Measurements from ENCODE around the gene OR1J1.
A peak's percentile ranks its signal among the peaks of the same experiment; 100 is the strongest.

OR1J1 gene, protein sequence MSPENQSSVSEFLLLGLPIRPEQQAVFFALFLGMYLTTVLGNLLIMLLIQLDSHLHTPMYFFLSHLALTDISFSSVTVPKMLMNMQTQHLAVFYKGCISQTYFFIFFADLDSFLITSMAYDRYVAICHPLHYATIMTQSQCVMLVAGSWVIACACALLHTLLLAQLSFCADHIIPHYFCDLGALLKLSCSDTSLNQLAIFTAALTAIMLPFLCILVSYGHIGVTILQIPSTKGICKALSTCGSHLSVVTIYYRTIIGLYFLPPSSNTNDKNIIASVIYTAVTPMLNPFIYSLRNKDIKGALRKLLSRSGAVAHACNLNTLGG

DNA sequence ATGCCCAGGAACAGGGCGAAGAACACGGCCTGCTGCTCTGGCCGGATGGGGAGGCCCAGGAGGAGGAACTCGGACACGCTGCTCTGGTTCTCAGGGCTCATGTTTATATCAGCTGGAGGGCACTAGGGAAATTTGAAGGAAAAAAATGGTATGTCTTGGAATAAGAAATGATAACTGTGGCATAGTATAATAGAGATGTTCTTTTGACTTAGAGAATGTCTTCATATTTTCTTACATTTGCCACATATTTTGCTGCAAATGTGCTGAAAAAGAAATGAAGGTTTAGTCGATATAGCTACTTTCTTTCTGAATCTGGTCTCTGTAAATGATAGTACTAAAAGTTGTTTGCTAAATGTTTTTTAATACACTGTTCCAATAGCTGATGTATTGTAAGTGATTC is at the start of gene OR1J1:
OR1J1 (minus strand) TSS at position 101 of the 400 bp plus-strand sequence; CDS start at position 101, 0 bp downstream.
- DNase-seq = no peak

DNA sequence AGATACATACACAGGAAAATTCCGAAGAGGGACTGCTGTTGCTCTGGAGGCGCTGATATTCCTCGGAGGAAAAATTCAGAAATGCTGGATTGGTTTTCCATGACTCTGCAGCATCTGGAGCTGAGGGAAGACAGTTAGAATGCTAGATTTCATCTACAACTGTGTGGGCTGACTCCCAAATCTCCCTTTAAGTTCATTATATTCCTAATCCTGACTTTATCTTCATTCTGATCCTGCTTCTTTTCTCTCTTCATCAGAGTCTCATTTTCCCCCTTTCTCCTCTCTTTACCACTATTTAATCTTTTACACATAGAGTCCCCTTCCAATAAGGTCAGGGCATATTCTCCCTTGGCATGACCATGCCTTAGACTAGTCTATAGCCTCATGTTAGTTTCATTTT is 49.5 kb upstream of the OR1J1 start, which contains the start of gene OR1N1:
OR1N1 (minus strand) TSS at position 101 of the 400 bp plus-strand sequence; CDS start at position 101, 0 bp downstream.
- DNase-seq = no peak

DNA sequence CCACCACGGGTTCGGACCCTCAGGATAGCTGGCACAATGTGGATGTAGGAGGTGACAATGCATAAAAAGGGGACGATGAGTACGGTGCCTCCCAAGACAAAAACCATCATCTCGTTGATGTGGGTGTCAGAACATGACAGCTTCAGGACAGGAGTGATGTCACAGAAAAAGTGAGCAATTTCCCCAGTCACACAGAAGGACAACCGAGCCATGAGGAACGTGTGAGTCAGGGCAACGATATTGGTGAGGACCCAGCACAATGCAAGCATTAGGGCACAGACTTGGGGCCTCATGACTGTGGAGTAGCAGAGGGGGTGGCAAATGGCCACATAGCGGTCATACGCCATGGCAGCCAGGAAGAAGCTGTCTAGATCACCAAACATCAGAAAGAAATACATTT is 48.9 kb upstream of the OR1J1 start:
- no peak for DNase-seq

- DNase-seq = no peak
Observed at GRCh38 chr9:122519376-122519775, 41.6 kb upstream of the OR1J1 start.

- DNase-seq = no peak
Observed at GRCh38 chr9:122518841-122519240, 41.1 kb upstream of the OR1J1 start, which contains the start of gene OR1J4. Gene OR1J4, plus strand, starts transcription at chr9:122519141. Its CDS starts 0 bp downstream, at chr9:122519141.

DNA sequence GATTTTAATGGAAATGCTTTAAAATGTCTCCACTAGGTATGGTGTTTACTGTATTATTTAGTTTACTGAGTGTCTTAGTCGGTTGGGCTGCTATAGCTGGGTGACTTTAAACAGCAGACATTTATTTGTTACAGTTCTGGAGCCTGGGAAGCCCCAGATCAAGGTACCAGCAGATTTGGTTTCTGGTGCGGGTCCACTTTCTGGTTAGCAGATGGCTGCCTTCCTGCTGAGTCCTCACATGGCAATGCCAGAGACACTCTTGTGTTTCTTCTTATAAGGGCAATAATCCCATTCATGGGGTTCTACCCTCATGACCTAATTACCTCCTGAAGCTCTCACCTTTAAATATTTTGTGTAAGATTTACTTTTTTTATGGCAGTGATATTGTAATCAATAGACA is 40.5 kb upstream of the OR1J1 start:
- DNase-seq = no peak

DNA sequence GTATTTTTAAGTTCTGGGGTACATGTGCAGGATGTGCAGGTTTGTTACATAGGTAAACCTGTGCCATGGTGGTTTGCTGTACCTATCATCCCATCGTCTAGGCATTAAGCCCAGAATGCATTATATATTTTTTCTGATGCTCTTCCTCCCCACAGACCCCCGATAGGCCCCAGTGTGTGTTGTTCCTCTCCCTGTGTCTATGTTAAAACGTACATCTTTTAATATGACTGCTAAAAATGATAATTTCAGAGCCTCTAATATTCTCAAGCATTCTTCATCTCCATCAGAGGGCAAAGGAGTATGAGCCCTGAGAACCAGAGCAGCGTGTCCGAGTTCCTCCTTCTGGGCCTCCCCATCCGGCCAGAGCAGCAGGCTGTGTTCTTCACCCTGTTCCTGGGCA is 32.8 kb upstream of the OR1J1 start, which contains the start of gene OR1J2:
OR1J2 (plus strand) TSS at position 301 of the 400 bp plus-strand sequence; CDS start at position 301, 0 bp downstream.
- no peak for DNase-seq

- DNase-seq = no peak
Observed at GRCh38 chr9:122506964-122507363, 29.2 kb upstream of the OR1J1 start.

DNA sequence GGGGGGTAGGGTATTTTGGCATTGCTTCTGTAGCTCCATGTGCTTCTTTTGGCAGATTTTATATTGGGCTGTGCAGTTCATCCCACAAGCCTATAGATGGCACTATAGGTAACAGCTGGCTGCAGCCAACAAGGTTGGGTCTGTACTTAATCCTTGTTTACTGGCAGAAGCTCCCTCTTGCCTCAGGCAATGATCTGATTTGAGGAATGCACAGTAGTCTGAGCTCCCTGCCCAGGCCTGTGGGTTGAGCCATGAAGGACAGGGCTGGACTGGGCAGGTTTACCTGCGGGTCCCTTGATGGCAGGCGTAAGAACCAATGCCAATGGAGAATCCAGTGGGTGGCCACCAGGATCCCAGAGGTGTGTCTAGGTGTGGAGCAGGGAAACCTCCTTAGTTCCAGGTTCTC is 21.2 kb upstream of the OR1J1 start:
- DNase-seq = no peak

DNA sequence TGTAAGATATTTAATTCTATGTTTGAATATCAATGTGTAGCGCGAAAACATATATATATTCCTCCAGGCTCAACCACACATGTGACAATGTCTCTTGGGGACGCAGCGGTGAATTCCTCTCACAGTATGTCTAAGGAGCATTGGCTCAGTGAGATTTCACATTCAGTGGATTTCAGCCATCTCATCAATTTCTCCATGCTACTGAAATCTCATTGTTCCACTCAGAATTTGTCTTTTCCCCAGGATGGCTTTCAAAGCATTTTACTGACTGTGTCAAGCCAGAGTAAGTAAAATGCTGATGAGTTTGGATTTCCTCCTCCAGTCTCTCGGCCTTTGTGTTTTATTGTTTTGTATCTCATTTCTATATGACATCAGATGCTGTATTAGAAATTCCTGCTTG is 1.3 kb upstream of the OR1J1 start:
- no peak for DNase-seq

GRCh38 chr9:122477346-122477745 is 380 bp downstream of the OR1J1 start:
- DNase-seq = no peak

DNA sequence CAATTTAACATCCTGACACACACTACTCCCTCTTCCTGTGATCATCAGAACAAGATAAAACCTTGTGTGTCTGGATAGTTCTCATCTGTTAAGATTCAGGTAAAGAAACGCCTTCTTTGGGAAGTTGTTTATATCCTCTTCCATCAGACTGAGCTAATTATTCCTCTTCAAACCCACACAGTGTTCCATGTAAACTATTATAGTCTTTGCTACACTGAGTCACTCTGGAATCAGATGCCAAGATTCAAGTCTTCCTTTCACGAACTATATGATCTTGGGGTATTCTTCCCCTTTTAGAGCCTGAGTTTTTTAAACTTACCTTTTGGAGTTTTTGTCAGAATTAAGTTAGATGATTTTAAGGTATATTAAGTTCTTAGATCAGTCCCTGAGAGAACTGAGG is 2.0 kb downstream of the OR1J1 start:
- no peak for DNase-seq

- no peak for DNase-seq
Observed at GRCh38 chr9:122474561-122474960, 3.2 kb downstream of the OR1J1 start.

GRCh38 chr9:122468735-122469134 is 9.0 kb downstream of the OR1J1 start:
- DNase-seq = no peak

DNA sequence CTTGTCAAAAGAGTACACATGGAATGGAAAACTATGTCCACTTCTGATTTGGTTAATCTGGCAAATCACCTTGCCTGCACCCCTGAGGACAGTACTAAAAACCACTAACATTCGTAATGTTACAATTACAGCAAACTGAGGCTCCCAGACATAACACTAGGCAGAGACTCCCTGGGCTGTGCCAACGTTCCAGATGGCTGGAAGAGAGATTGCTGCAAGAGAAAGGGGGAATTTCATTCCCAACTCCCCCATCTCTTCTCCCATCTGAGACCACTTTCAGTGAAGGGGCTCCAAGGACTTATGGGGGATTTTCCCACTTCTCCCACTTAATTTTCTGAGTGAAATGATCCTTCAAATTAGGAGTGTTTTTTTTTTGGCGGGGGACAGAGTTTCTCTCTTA is 11.3 kb downstream of the OR1J1 start:
- DNase-seq = no peak

- peak; percentile 45 for DNase-seq
Observed at GRCh38 chr9:122464633-122465567, 12.8 kb downstream of the OR1J1 start.

DNA sequence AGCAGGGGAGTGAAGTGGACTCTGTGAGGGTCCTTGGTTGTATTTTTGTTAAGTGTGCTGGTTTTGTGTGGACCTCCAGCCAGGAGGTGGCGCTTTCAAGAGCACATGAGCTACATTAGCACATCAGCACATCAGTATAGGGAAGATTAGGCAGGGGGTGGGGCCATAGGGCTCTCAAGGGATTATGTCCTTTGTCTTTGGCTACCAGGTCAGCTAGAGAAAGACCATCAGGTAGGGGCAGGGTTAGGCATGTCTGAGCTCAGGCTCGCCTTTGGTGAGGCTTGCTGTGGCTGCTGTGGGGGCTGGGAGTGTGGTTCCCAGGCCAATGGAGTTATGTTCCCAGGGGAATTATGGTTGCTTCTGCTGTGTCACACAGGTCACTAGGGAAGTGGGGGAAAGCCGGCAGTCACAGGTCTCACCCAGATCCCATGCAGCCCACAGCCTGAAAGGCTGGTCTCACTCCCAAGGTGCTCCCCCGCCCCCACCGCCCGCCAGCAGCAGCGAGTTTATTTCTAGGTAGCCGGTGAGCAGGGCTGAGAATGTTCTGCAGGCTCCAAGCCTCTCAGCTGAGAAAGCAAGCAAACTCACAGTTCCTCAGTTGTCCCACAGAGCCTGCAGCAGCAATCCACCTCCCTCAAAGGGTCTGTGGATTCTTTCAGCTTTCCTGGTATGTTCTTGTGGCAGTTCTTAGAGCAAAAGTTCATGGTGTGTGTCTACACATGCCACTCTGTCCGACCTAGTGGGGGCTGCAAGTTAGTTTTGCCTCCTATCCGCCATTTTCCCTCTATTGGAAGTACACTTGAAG is 13.7 kb downstream of the OR1J1 start:
- DNase-seq = peak; percentile 10

GRCh38 chr9:122457787-122458186 is 19.9 kb downstream of the OR1J1 start:
- DNase-seq = no peak

GRCh38 chr9:122456123-122456522 is 21.6 kb downstream of the OR1J1 start:
- DNase-seq = no peak

DNA sequence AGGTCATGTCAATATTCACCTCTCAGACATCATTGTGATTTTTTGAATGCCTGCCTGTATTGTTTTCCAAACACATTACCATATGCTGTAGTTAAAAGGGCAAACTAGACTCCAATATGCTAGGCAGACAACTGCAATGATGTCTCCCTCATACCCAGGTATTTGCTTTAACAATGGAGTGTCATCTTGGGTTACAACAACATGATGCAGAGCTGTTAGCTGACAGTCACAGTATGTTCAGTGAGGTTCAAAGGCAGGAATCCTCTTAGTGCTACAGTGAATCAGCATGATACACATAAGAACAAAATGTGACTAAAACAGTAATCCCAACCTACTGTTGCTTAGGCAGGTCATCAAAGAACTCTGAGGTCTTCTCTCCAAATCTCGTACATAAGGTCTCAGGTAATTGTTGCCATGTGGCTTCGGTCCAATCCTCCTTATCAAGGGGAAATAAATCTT is 24.0 kb downstream of the OR1J1 start:
- DNase-seq = no peak

DNA sequence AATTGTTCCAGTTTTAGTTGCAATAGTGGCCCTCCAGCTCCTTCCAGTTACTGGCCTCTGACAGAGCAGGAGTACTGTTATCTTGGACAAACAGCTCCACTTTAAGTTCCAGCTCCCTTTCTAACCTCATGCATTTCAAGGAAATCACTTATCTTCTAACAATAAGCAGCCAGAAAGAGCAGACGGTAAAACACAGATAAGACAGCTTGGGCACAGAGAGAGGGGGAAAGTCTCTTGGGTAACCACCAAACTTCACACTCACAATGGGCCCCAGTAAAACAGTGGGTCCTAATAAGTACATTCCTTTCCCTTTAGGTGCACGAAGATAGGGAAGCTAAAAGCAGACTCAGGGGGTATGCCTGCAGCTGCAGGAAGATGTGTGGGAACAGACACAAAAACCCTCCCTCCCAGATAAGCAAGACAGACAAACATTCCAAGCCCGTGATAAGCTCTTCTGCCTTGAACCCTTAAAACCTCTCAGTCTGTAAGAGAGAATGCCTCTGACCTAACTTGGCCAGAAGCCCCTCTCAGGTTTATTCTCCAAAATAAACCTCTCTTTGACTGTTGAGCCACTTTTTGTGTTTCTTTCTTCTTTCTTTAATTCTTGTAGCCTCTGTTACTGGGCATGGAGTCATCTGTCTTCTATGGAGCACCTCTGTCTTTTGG is 30.8 kb downstream of the OR1J1 start:
- DNase-seq = no peak

DNA sequence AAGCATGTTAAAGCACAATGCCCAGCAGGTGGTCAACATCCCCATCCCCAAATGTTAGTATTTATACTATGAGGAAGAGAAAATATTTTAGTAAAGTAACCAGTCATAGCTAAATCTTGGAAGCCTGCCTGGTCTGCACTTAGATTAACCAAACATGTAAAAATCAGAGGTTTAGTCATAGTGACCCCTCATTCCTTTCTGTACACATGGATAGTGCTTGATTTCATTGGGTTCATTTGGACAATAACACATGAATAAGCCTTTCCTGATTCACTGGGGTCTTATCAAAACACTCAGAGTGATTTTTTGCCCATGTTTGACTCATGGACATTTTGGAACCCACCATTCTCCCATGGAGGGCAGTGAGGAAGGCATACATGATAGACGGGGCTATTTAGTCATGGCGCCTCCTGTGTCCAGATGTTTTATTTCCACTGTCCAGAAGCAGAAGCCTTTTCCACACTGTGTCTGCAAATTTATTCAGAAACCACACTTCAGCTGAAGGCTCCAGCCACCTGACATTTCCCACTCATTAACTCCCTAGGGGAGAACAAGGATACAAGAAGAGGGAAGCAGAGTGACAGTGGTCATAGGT is 32.5 kb downstream of the OR1J1 start:
- no peak for DNase-seq
